Ovary (tissue), 3 donors: ENCODE results near the gene XRCC5.

Source experiments
- POLR2A ChIP-seq: fragments of 450-650 bp; IDR thresholded peaks from one replicate; pipeline ENCODE4 v1.6.1; 2017; ENCODE audit warnings: antibody characterized with exemption, mild to moderate bottlenecking, moderate library complexity
- TF ChIP-seq, protein P1 (sequence below), 3 donors: fragments of 450-650 bp in 2 of 3; fragments of 200-600 bp in 1 of 3; IDR thresholded peaks; one replicate each; pipeline versions ENCODE4 v1.5.1 to v1.8.0; 2016 to 2022; ENCODE audit warnings: antibody characterized with exemption in 3 of 3, mild to moderate bottlenecking in 1 of 3
- donor health status: DM: no; HTN: no; CAD: no.

- TF ChIP-seq, protein P1, sequence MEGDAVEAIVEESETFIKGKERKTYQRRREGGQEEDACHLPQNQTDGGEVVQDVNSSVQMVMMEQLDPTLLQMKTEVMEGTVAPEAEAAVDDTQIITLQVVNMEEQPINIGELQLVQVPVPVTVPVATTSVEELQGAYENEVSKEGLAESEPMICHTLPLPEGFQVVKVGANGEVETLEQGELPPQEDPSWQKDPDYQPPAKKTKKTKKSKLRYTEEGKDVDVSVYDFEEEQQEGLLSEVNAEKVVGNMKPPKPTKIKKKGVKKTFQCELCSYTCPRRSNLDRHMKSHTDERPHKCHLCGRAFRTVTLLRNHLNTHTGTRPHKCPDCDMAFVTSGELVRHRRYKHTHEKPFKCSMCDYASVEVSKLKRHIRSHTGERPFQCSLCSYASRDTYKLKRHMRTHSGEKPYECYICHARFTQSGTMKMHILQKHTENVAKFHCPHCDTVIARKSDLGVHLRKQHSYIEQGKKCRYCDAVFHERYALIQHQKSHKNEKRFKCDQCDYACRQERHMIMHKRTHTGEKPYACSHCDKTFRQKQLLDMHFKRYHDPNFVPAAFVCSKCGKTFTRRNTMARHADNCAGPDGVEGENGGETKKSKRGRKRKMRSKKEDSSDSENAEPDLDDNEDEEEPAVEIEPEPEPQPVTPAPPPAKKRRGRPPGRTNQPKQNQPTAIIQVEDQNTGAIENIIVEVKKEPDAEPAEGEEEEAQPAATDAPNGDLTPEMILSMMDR (IDR thresholded peaks at IDR 0.05): peak; percentile 87 to 95 (median 94)
- no peak for TF ChIP-seq POLR2A
These were observed 5.8 kb downstream of the XRCC5 start for GRCh38 chr2:216114714-216115531.
